GM21786 (cell line): ENCODE measurements around the gene DOK1.

ENCODE experiments used
- ATAC-seq: cut with Tn5 transposase; IDR thresholded peaks from one replicate; pipeline ENCODE4 v1.9.1; 2021; ENCODE audit not compliant: unreplicated experiment

DOK1 gene

DNA sequence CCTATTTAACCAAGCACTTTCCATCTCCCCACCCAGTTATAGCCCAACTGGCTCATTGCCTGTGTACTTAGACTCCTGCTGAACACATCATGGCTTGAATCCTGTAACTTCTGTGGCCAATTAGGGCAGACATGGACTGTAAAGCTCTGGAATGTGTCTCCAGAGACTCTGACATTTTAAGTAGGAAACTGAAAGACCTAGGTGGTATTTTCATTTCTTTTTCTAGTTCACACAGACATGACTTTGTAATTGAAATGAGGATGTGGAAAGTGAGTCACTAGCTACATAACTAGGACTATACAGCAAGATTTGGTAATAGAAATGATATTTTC, 12.2 kb downstream of the DOK1 start:
- ATAC-seq = peak; percentile 44

DNA sequence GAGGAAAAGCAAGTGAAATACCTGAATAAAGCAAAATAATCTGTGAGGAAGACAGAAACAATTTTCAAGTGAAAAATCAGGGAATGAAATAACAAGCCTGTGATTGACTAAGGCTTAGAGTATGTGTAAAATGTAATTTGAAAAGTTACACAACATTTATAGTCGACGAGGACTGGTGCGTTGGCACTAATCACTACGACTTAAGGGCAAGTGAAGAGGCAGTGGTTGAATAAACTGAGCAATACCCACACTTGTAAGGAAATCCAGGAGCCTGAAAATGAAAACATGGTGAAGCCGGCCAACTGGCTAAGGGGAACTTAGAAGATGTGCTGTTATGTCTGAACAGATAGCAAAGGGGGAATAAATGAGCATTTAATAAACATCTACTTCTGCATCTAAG, 13.4 kb downstream of the DOK1 start:
- ATAC-seq = no peak

DNA sequence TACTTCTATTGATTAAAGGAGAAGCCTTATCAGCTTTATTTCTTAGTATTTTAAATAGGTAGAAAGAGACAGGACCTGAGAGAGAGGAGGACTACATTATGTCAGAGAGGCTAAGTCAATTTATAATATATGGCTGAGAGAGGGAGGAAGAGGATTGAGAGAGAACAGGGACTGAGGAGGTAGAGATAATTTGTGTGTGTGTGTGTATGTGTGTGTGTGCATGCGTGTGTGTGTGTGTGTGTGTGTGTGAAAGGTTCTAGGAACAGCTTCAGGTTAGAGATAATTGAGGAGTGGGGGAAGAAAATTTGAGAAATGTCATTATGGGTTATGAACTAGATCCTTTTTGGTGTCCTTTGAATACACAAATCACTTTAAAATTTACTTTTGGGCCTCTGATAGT, 15.2 kb downstream of the DOK1 start:
- no peak for ATAC-seq

DNA sequence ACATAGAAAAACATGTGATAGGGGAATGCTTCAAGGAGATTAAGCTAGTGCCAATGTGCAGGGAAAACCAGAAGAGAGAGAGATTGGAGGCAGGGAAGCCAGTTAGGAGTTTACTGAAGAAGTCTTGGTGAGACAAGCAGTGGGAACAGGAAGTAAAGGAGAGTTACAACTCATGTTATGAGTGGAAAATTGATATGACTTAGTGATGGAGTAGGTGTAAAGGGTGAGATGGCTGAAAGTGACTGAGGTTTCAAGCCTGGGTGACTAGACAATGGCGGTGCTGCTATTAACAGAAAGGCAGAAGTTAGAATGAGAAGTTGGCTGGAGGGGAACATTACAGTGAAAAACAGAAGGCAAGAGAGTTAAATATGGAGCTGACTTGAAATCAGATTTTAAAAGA, 16.5 kb downstream of the DOK1 start:
- ATAC-seq = peak; percentile 62

DNA sequence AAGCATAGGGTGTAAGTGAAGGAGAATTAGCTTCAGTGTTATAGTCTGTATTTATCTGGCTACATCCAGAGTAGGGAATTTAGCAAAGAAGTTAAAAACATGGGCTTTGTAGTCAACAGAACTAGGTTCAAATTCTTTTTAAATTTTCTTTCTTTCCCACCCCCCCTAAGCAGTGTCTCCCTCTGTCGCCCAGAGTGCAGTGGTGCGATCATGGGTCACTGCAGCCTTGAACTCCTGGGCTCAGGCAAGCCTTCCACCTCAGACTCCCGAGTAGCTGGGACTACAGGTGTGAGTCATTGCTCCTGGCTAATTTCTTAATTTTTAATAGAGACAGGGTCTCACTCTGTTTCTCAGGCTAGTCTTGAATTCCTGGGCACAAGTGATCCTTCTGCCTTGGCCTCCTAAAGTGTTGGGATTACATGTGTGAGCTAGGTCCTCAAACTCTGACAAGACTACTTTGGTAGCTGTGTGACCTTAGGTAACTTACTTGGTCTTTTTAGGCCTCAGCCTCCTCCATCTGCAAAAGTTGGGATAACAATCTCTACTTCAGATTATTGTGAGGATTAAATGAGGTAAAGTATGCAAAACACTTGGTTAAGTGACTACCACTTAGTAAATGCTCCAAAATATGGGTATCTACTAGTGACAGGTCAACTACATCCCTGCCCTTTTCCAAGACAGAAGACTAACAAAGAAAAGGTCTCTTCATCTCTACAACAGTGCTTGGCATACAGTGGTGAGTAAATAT, 17.8 kb downstream of the DOK1 start:
- ATAC-seq = no peak

DNA sequence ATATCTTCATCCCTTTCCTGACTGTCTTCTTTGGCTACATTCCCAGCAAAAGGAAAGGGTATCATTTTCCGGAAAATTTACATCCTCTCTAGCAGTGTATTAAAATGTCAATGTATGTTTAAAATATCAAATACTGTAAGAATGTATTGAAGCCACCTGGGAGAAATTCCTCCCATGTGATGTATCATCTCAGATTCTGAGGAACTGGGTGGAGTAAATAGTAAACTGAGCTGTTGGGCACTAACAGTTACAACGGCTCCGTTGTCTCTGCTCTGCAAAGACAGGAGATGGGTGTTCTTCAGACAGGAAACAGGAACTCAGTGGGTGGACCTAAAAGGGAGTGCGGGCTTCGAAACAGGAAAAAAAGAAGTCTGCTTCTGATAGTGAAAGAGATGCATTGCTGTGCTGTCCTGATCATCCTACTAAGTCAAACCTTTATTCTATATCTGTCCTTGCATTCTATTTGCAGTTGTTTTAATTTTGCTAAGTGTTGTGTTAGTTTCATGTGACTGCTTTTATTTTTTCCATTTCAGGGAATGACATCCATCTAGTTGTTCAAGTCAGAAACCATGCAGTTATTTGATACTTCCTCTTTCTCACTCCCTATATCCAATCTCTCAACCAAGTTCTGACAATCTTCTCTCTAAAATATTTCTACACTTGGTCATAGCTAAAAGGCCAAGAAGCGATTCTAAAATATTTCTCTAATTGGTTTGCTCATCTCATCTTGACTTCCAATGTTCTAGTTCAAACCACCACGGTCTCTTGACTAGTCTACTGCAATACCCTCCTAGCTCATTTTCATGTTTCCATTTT, 19.4 kb downstream of the DOK1 start:
- ATAC-seq = peak; percentile 37

DNA sequence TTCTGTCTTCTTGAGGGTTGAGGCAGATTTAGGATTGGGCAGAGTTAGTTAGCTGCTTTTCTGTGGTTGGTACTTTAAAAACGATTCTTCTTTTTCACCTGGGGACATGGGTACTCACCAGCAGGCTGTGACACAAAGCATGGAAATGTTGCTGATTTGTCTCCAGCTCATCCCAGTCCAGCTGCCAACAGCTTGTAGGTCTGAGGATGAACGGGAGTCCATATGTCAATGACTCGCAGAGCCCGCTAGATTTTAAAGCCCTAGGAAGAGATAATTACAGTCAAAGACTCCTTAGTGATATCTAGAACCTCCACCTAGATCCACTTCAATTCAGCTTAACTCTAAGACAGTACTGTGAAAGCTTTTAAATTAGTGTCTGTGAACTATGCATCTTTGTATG, 20.8 kb downstream of the DOK1 start:
- ATAC-seq = no peak

DNA sequence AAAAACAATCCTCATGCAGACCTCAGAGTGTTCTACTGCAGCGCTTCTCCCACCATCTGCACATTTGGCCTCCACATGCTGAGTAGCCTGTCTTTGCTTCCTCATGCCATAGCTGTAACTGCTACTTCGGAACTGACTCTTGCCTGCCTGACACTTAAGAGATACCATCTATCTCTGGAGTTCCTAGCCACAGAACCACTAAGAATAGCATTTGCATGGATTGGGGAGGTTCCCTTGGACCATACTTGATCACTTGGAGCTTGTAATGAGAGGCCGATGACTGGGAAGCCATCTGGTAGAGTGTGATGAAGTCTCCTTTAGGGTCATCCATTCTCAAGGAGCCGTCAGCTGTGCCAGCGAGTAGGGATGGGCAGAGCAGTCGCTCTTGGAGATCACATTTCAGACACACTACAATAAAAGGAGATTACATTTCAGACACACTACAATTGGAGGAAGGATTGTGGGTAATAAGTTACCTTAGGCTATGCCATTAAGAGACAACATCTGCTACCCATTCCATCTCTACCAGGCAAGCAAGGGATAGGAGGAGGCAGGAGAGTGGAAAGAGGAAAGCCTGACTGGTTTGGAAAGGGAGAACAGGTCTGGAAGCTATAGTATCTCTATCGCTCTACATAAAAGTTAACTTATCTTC, 21.8 kb downstream of the DOK1 start:
- no peak for ATAC-seq

DNA sequence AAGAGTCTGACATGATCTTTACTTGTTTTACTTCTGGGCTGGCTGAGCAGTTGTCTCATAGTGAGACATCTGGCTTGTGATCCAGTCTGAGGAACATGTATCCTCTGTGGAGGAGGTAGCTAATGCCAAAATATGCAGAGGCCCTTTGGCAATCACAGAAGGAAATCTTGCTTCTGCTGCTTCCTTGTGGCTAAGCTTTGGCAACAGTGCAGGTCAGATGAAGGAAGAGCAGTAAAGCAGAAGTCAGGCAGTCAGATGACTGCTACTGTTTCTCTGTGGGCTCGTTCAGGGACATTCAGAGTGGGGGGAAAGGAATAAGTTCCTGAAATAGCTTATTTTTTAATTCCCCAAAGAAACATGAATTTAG, 22.3 kb downstream of the DOK1 start:
- ATAC-seq = no peak

DNA sequence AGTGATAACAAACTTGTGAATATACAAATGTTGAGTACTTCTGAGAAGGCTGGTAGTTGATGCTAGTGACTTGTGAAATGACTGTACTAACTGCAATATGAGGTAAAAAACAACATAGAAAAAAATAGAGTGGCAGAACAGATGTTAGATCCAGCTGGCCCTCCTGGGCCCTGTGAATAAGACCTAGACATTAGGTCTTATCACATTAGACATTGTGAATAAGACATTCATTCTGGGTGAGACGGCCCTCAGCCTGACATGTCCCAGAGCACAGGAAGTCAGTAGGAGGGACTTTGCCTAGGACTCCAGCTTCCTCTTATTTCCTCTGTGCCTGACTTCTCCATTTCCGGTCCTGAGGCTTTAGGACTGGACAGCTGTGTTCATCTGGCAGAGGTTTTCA, 22.9 kb downstream of the DOK1 start:
- no peak for ATAC-seq

DNA sequence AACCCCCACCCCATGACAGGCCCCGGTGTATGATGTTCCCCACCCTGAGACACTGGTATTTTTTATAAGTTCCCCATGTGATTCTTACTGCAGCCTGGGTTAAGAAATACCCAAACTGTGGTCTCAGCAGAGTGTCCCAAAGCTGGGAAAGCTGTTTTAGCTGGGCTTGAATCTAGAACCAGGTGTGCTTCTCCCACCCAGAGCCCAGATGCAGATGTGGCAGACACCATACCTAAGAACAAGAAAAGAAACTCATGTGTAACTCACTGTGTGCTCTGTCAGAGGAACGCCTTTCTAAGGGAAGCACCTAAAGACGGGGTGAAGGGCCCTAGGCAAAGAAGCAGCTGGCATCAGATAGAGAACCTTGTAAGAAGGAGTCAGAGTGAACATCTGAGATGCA, 23.9 kb downstream of the DOK1 start:
- peak; percentile 63 for ATAC-seq

DNA sequence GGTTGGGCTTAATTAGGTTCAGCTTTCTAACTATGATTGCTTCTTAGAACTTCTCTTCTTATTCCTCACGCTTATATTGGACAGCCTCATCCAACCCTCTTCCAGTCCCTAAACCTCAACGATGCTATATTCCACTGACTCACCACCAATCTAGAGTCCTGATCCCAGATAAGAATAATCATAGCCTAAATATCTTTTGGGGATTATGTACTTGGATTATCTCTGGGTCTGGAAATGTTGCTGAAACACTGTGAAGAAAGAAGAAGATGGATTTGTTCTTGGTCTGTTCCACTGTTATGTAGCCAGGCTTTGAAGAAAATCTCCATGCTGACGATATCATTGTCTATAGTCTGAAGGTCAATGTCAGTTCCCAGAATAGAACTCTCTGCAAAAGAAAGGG, 26.9 kb downstream of the DOK1 start:
- ATAC-seq = no peak

DNA sequence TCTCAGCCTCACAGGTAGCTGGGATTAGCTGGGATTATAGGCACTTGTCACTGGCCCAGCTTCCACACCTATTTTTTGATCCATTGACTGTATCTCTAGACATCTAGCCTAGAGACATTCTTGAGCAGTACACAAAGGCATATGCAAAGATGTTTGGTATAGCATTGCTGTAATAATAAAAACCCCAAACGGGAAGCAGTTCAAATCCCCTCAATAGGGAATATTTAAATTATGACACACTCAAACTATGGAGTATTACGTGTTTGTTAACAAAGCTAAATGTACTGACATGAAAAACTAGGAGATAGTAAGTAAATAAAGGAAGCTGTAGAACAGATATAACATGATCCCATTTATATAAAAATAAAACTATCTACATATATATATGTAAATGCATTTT, 27.7 kb downstream of the DOK1 start:
- no peak for ATAC-seq

DNA sequence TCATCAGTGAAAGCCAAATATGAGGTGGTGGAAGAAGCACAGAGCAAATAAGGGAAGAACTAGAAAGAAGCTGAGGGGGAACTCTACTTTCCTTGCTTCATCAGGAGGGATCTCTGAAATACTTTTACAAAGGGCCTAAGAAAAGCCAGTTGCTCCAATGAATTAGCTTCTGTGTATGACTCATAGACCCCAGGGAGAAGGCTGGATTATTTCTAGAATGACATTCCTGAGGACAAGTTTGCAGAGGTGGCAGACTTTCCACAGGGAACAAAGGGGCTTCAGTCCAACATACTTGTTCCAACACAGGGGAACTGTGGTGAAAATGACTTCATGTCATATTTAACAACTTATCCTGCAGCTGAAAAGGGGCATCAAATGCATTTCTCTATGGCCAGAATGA, 29.0 kb downstream of the DOK1 start:
- ATAC-seq = no peak

DNA sequence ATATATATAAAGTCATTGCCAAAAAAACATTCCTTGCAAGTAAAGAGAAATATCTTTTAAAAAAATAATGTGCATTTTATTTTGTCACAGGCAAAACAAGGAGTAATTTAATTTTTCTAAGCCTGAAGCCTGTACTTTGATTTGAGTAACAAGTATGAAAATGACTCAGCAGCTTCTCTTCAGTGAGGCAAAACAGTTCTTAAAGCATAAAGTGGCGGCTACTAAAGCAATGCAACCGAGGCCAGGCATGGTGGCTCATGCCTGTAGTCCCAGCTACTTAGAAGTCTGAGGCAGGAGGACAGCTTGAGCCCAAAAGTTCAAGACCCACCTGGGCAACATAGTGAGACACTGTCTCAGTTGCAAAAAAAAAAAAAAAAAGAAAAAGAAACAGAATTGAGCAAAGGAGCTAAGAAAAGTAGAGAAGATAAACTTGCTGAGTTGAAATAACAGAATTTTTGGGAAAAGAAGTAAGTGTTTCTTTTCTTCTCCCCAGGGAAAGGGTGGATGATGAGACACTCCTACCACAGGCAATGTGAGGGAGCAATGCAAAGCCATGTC, 29.6 kb downstream of the DOK1 start:
- ATAC-seq = peak; percentile 48

DNA sequence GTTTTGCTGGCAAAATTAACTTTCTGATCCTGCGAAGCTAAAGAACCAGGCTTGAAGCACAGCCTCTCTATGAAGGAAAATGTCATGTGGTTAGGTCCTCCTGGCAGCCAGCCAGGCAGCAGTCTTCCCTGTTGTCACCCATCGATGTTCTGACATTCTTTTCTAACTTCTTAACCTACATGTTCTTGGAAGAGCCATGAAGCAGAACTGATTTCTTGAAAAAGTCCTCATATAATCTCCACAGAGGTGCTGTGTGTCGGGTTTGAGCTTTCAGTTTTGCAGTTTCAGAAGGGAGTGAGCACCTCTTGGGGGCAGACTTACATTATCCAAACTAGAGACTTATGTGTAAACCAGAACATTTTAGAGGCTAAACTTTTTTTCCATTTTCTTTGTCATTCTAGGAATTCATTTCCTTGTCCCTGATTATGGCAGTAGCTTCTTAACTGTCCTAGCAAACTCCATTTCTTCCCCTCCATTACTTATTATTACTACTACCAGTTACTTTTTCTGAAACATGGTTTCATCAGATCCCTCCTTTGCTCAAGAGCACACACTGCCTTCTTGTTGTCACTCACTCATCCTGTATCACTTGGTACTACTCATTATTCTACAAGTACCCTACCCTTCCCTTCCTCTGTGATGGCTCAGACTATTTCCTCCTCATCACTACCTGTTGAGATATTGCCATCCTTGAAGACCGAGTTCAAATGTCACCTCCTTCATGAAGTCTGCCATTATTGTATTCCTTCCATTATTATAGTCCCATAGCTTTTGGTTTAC, 31.1 kb downstream of the DOK1 start:
- peak; percentile 37 for ATAC-seq

DNA sequence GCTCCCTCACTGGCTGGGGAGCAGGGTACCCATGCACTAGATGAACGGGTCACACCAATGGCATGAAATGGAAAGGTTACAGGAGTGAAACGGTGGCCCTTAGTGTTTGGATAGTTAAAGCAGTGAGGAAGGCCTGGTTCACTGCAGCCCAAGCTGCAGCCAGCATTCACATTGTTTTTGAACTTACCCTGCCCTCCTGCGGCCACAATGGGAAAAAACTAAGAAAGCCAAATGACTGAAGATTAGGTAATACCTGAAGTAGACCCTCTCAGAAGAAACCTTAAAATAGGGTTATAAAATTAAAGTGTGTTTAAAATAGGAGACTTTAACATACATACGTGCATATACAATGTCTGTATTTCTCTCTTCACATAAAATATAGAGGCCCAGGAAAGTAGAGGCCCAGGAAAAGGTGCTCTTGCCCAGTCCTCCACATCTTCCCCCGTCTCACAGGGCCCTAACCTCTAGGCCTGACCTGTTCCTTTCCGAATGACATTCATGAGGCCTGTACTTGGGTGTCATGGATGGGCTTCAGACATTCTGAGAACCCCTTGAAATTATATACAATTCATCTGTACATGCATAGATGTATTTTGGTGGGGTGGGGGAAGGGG, 33.3 kb downstream of the DOK1 start:
- peak; percentile 77 for ATAC-seq

DNA sequence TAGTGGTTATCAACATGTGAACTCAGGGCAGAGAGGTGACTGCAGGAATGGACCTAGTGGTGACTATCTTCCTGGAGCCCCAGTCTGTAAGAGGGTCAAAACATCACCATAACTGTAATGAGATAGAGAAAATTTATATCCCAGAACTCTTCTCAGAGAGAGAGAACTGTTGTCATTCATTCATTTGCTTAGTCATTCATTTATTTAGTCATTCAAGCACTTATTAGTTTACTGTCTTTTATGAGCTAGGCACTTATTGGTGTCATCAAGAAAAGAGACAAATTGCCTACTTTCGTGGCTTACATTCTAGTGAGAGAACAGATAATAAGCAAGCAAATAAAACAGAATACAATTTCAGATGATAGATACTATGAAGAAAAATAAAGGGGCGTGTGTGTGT, 34.1 kb downstream of the DOK1 start:
- no peak for ATAC-seq

DNA sequence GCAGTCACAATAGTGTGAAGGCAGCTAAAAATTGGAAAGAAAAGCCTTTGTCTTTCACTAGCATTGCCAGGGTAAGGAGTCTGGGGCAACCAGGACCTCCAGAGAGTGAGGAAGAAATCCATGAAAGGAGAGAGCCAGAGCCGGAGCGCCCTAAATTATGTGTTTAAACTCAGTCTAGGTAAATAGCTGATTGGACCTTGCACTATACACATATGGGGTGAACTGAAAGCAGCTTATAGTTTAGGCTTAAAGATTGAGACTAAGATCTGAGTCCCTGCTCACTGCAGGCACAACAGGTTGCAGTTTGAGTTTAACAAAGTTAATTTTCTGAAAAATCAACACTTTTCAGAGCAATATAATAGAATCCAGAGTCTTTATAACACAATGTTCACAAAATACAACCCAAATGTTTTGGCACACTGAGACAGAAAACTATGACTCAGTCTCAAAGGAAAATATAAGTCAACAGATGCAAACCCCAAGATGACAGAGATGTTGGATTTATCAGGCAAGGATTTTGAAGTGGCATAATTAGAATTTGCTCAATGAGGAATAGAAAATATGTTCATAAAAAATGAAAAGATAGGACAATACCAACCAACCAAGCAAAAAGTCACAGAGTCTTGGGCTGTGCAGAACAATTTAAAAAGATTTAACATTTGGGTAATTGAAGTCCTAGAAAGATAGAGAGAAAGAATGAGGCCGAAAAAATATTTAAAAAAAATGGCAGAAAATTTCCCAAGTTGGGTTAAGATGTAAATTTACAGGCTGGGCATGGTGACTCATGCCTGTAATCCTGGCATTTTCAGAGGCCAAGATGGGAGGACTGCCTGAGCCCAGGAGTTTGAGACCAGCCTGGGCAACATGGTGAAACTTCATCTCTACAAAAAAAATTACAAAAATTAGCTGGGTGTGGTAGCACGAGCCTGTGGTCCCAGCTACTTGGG, 39.6 kb downstream of the DOK1 start:
- no peak for ATAC-seq

DNA sequence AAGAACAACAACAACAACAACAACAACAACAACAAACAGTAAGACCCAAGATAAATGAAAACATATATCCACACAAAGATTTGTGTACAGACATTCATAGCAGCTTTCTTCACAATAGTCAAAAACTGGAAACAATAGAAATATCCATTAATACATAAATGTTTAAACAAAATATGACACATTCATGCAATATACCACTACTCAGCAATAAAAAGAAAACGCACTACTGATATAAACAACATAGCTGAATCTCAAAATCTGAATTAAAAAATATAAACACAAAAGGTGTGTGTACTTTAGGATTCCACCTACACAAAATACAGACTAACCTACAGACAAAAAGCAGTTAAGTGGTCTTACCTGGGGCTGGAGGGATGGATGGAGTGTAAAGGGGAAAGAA, 42.1 kb downstream of the DOK1 start:
- ATAC-seq = no peak
